ENCODE results near the gene ENPP6. TPM values are rescaled to one million over a fixed set of nuclear protein-coding genes. Genes with fewer than 3 reads are reported as not detected.

ENPP6 gene
- polyA plus RNA-seq, 2 of the 4 experiments (the other 2 are of a cell fraction): not detected

GRCh38 chr4:184205243-184205642, 12.4 kb downstream of the ENPP6 start (continued):
- TF ChIP-seq HMGXB4 (CRISPR knock-in tag; IDR thresholded peaks at IDR 0.05; ENCODE audit: borderline replicate concordance) (no peak), BCL3 (IDR thresholded peaks at IDR 0.05) (no peak)

- ATAC-seq (no peak), FAIRE-seq (no peak), DNase-seq (ENCODE audit: low read depth in 1 of 2, low spot score in 1 of 2) (no peak)
- CTCF ChIA-PET: no interaction called here
- TF ChIP-seq FOSL2 (IDR thresholded peaks at IDR 0.05) (no peak), FOSL2 (CRISPR knock-in tag; IDR thresholded peaks at IDR 0.05) (no peak), KDM5A (IDR thresholded peaks at IDR 0.05) (no peak)
- WGBS (ENCODE audit: missing lambda C conversion rate): 82% methylated on average over 6 of the region's 6 CpGs
- H3K4me3 ChIP-seq: no peak overlapping the region
- no peaks in the 10 kb centered on the region for H3K4me1 ChIP-seq
- POLR2A ChIA-PET: no interaction called here
- H3K9me3 ChIP-seq: no peaks in the 10 kb centered on the region
- no peak overlapping the region for H3K27ac ChIP-seq
- H3K4me2 ChIP-seq: no peak overlapping the region
Observed at GRCh38 chr4:184203300-184203699, 14.4 kb downstream of the ENPP6 start.

- no peaks in the 10 kb centered on the region for H3K9me3 ChIP-seq
- no peak overlapping the region for H3K27ac ChIP-seq
- no peak for DNase-seq (ENCODE audit: low read depth in 1 of 2, low spot score in 1 of 2)
- TF ChIP-seq REST (IDR thresholded peaks at IDR 0.05) (no peak), TFCP2L1 (CRISPR knock-in tag; IDR thresholded peaks at IDR 0.05) (no peak), CHD4 (IDR thresholded peaks at IDR 0.05; ENCODE audit: borderline replicate concordance) (no peak), JUN (IDR thresholded peaks at IDR 0.05) (no peak), CBX8 (IDR thresholded peaks at IDR 0.05) (no peak), RARB (CRISPR knock-in tag; IDR thresholded peaks at IDR 0.05) (no peak), RFX5 (IDR thresholded peaks at IDR 0.05) (no peak), BCL3 (IDR thresholded peaks at IDR 0.05) (no peak), ELK1 (IDR thresholded peaks at IDR 0.05; ENCODE audit: low read depth, low read length) (no peak), E2F6 (IDR thresholded peaks at IDR 0.05; ENCODE audit: borderline replicate concordance, low read depth) (no peak), MAX (IDR thresholded peaks at IDR 0.05) (no peak), PBX3 (IDR thresholded peaks at IDR 0.05) (no peak), FOSB (CRISPR knock-in tag; IDR thresholded peaks at IDR 0.05) (no peak)
- no peak overlapping the region for H3K4me3 ChIP-seq
- FAIRE-seq: no peak
- ChIA-PET POLR2A (no interaction called here), CTCF (interaction anchor here (0.8 kb wide), 1 partner anchor 24 kb away, joined by 3 read pairs; no protein-coding TSS in a partner anchor)
- no peak for ATAC-seq
- H3K4me1 ChIP-seq: no peaks in the 10 kb centered on the region
- H3K4me2 ChIP-seq: no peak overlapping the region
- 46% methylated on average over 7 of the region's 7 CpGs for WGBS (ENCODE audit: missing lambda C conversion rate)
Observed at GRCh38 chr4:184201179-184201578, 16.5 kb downstream of the ENPP6 start.
